Lower lobe of right lung (tissue), 2 donors: Measurements from ENCODE around the gene PEPD. TPM values are rescaled to one million over a fixed set of nuclear protein-coding genes. Genes with fewer than 3 reads are reported as not detected.

Experiments used
- ATAC-seq, 2 donors: fragments of 200-7000 bp; cut with Tn5 transposase; one replicate each; pipeline ENCODE4 v1.9.1; 2020 to 2022; ENCODE audit warnings: mild to moderate bottlenecking in 2 of 2, moderate library complexity in 2 of 2
- DNase-seq: peaks from one replicate; pipeline ENCODE4 v3.0.0-alpha.2; 2020
- H3K27ac ChIP-seq: fragments of 200-600 bp; one replicate; pipeline ENCODE4 v1.8.0; 2022
- H3K27me3 ChIP-seq: fragments of 200-600 bp; one replicate; pipeline ENCODE4 v1.8.0; 2022; ENCODE audit warnings: low read depth
- H3K36me3 ChIP-seq: fragments of 200-600 bp; one replicate; pipeline ENCODE4 v1.8.0; 2022; ENCODE audit warnings: mild to moderate bottlenecking
- H3K4me1 ChIP-seq: fragments of 200-600 bp; one replicate; pipeline ENCODE4 v1.8.0; 2022
- H3K4me3 ChIP-seq: fragments of 200-600 bp; one replicate; pipeline ENCODE4 v1.8.0; 2022; ENCODE audit warnings: mild to moderate bottlenecking
- H3K9me3 ChIP-seq: fragments of 200-600 bp; one replicate; pipeline ENCODE4 v1.8.0; 2022
- intact Hi-C: fragments of 100-400 bp; cut with DNase I; formaldehyde crosslinking; loops from one replicate; pipeline ENCODE4 v1.11.0; 2022
- total RNA-seq: library from RNA; stranded (reverse); fragmentation: NEBNext Ultra II Directional; extraction: Animal tissue kit (Norgen Biotek cat#: 25700); gene quantifications from one replicate; pipeline ENCODE4 v1.2.1, GENCODE V29; 2021
- TF ChIP-seq, protein P1 (sequence below): fragments of 200-600 bp; IDR thresholded peaks from one replicate; pipeline ENCODE4 v1.8.0; 2022; ENCODE audit warnings: antibody characterized with exemption, mild to moderate bottlenecking
- donor health status: DM: no; HTN: yes; CAD: no; lungs with severe emphysema.

The PEPD gene
- total RNA-seq, 1 donor from 2014 or later = 94.0 TPM

DNA sequence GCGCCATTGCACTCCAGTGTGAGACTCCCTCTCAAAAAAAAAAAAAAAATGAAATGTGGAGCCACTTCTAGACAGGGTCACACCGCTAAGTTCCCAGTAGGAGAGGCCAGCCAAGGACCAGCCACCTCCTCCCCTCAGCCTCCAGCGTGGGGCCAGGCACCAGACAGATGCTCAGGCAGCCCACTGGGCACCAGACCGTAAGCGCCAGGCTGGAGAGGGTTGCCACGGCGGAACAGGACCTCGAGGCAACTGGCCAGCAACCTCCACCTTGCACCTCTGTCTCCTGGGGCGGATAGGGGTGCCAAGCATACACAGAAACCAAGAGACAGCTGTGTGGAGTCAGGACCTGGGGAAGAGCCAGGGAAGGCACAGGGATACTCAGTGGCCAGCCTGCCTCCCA lies 3.7 kb downstream of the PEPD start:
- H3K9me3 ChIP-seq = no peaks in the 10 kb centered on the region
- DNase-seq = no peak
- no peaks in the 10 kb centered on the region for H3K27me3 ChIP-seq
- H3K27ac ChIP-seq = no peak overlapping the region
- ATAC-seq = no peak
- intact Hi-C loops = no loop called here
- H3K4me1 ChIP-seq = peaks cover 20% of the 10 kb centered on the region
- H3K36me3 ChIP-seq = no peaks in the 10 kb centered on the region
- TF ChIP-seq, protein P1, sequence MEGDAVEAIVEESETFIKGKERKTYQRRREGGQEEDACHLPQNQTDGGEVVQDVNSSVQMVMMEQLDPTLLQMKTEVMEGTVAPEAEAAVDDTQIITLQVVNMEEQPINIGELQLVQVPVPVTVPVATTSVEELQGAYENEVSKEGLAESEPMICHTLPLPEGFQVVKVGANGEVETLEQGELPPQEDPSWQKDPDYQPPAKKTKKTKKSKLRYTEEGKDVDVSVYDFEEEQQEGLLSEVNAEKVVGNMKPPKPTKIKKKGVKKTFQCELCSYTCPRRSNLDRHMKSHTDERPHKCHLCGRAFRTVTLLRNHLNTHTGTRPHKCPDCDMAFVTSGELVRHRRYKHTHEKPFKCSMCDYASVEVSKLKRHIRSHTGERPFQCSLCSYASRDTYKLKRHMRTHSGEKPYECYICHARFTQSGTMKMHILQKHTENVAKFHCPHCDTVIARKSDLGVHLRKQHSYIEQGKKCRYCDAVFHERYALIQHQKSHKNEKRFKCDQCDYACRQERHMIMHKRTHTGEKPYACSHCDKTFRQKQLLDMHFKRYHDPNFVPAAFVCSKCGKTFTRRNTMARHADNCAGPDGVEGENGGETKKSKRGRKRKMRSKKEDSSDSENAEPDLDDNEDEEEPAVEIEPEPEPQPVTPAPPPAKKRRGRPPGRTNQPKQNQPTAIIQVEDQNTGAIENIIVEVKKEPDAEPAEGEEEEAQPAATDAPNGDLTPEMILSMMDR = no peak
- H3K4me3 ChIP-seq = no peak overlapping the region

DNA sequence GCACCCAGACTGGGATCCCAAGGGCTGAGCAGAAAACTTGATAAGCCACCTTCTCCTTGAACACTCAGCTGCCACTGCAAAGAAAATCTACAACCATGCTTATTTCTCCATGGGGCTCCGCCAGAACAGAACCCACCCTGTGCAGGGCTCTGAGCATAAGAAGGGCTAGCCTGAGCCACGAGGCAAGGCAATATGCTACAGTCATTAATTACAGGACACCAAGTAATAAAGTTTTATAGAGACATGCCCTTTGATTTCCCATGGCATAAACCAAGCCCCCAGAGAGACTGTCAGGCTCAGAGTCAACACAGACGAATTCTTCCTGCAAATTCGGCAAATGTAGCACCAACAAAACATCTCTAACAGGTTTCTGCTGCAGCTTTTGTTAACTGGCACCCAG lies 5.7 kb downstream of the PEPD start:
- Histone ChIP-seq H3K4me1 (peaks cover 9% of the 10 kb centered on the region), H3K27me3 (no peaks in the 10 kb centered on the region), H3K27ac (no peak overlapping the region), H3K36me3 (peaks cover 13% of the 10 kb centered on the region), H3K9me3 (no peaks in the 10 kb centered on the region), H3K4me3 (no peak overlapping the region)
- intact Hi-C loops = no loop called here
- TF ChIP-seq, protein P1 = no peak
- DNase-seq (no peak), ATAC-seq (no peak)

DNA sequence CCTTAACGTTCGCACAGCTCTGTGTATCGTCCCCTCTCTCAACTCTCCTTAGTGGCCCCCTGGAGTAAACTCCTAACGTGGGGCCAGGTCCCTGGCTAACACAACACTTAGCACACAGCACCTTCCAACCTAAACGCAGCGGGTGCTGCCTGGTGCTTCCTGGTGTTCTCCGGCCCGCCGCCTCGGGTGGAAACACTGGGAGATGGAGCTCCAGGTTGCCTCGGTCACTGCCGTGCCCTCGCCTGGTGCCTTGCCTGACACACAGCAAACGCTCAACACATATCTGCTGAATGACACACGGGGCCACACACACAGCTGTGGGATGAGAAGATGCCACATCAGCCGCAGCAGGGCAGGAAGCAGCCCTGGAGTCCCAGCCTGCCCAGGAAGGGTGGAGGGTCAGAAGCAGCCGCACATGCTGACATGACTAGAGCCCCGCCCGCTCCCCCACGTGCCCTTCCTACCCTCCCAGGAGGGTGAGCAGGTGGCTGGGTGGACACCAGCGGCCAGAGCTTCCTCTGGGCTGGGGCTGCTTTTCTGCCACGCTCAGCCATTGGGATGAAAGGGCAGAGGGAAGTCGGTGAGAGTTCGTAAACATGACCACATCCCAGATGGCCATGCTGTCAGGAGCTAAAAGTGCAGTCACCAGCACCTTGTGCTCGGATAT lies 6.6 kb downstream of the PEPD start:
- TF ChIP-seq, protein P1 = no peak
- Histone ChIP-seq H3K4me3 (no peak overlapping the region), H3K9me3 (no peaks in the 10 kb centered on the region), H3K27me3 (no peaks in the 10 kb centered on the region), H3K36me3 (peaks cover 22% of the 10 kb centered on the region), H3K27ac (no peak overlapping the region), H3K4me1 (peaks cover under 1% of the 10 kb centered on the region)
- ATAC-seq = peak; percentile 24 to 31
- DNase-seq = peak; percentile 60
- intact Hi-C loops = no loop called here

DNA sequence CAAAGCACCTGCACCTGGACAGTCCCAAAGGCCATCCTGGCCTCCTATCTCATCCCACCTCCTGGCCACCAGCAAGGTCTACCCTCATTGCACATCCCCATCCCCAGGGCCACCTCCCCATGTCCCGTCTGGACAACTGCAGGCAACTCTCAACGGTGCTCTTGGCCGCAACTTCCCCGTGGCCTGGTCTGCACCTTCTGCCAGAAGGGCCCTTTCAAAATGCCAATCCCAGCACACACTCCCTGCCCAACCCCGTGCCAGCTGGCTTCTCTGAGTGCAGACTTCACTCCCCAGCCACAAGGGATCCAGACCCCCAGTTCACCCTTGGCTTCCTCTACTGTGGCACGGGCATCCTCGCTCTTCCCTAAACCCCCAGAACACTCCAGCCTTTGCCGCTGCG lies 8.2 kb downstream of the PEPD start:
- Histone ChIP-seq H3K36me3 (peaks cover 33% of the 10 kb centered on the region), H3K4me3 (no peak overlapping the region)
- intact Hi-C loops = no loop called here

DNA sequence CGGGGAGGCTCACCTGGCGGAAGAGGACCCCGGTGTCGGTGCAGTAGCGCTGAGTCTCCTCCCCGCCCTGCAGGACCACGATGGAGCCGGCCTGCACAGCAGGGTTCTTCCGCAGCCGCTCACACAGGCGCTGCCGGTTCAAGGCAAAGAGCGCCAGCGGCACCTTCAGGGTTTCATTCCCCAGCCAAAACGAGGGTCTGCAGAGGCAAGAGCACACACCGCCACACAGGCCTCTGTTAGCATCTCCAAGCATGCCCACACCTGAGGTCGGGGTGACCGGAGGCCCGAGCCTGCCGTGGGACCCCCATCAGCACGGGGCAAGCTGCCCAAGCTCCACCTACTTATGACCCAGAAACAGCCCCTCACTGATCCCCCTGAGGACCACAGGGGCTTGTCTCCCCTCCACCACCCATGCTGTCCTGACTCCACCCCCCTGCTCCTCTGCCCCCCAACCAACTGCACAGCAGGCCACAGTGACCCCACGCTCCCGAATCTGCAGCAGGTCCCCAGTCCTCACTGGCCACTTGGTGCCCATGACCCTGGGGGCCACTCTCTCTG lies 8.9 kb downstream of the PEPD start:
- H3K4me3 ChIP-seq = no peak overlapping the region
- TF ChIP-seq, protein P1 = no peak
- no peaks in the 10 kb centered on the region for H3K27me3 ChIP-seq
- intact Hi-C loops = no loop called here
- H3K36me3 ChIP-seq = peaks cover 33% of the 10 kb centered on the region
- DNase-seq (no peak), ATAC-seq (no peak)
- H3K4me1 ChIP-seq = no peaks in the 10 kb centered on the region
- H3K9me3 ChIP-seq = no peaks in the 10 kb centered on the region
- H3K27ac ChIP-seq = no peak overlapping the region

More for the DNA sequence above, 8.2 kb downstream of the PEPD start:
- Histone ChIP-seq H3K9me3 (no peaks in the 10 kb centered on the region), H3K27ac (no peak overlapping the region), H3K4me1 (no peaks in the 10 kb centered on the region), H3K27me3 (no peaks in the 10 kb centered on the region)
- TF ChIP-seq, protein P1 = no peak
- DNase-seq (no peak), ATAC-seq (no peak)
